HepG2 (cell line): ENCODE measurements around the gene ENO2. TPM values are rescaled to one million over a fixed set of nuclear protein-coding genes. Genes with fewer than 3 reads are reported as not detected.

Experiments
- CREB3 ChIP-seq: sonication (generic); formaldehyde crosslinking; IDR thresholded peaks from 2 replicates; pipeline ENCODE4 v1.5.0; 2020; ENCODE audit warnings: missing genetic modification reagents
- EED ChIP-seq: sonication (generic); formaldehyde crosslinking; IDR thresholded peaks from 2 replicates; pipeline ENCODE4 v1.5.0; 2020; ENCODE audit warnings: mild to moderate bottlenecking, missing genetic modification reagents
- FOXM1 ChIP-seq: sonication (generic); formaldehyde crosslinking; IDR thresholded peaks from 2 replicates; pipeline ENCODE4 v1.5.0; 2020; ENCODE audit warnings: missing genetic modification reagents
- PATZ1 ChIP-seq: sonication (generic); formaldehyde crosslinking; IDR thresholded peaks from 2 replicates; pipeline ENCODE4 v1.4.0; 2020; ENCODE audit warnings: missing genetic modification reagents
- POLR2A ChIP-seq, 2 experiments: IDR thresholded peaks; 2 replicates each; pipeline ENCODE4 v1.6.1; 2011; ENCODE audit warnings: low read depth in 2 of 2, low read length in 2 of 2, mild to moderate bottlenecking in 1 of 2, moderate library complexity in 1 of 2; ENCODE audit not compliant: insufficient read depth in 1 of 2
- SAP130 ChIP-seq: IDR thresholded peaks from 2 replicates; pipeline ENCODE4 v1.6.1; 2016; ENCODE audit warnings: low read depth
- TEAD3 ChIP-seq: optimal IDR thresholded peaks from 2 replicates; pipeline ENCODE3; 2016; ENCODE audit warnings: borderline replicate concordance
- ZBTB42 ChIP-seq: sonication (generic); formaldehyde crosslinking; IDR thresholded peaks from 2 replicates; pipeline ENCODE4 v1.5.0; 2020; ENCODE audit warnings: mild to moderate bottlenecking, missing genetic modification reagents
- ZNF577 ChIP-seq: sonication (generic); formaldehyde crosslinking; IDR thresholded peaks from 2 replicates; pipeline ENCODE4 v1.4.0; 2020; ENCODE audit warnings: mild to moderate bottlenecking, low read depth, missing genetic modification reagents, borderline replicate concordance
- ZNF710 ChIP-seq: sonication (generic); formaldehyde crosslinking; IDR thresholded peaks from 2 replicates; pipeline ENCODE4 v1.5.0; 2020; ENCODE audit warnings: mild to moderate bottlenecking, missing genetic modification reagents, borderline replicate concordance
- ZNF713 ChIP-seq: sonication (generic); formaldehyde crosslinking; IDR thresholded peaks from 2 replicates; pipeline ENCODE4 v1.4.0; 2020; ENCODE audit warnings: mild to moderate bottlenecking, missing genetic modification reagents
- polyA plus RNA-seq, 8 experiments: library from polyadenylated mRNA; depleted of rRNA in 3 of 8; stranded (reverse) in 7 of 8; unstranded in 1 of 8; fragments of >200 nt; fragmentation: Illumina TruSeq in 4 of 8; extraction: Trizol in 4 of 8; gene quantifications; 2 replicates each; pipeline versions ENCODE4 v1.2.1 to v1.2.3, GENCODE V29; 2011 to 2016; ENCODE audit warnings: low read depth in 4 of 8, missing spikeins in 1 of 8, mixed read lengths in 1 of 8; ENCODE audit not compliant: insufficient read depth in 1 of 8
- total RNA-seq, 5 experiments: library from RNA; depleted of rRNA; stranded (reverse); fragments of >200 nt; fragmentation: Illumina TruSeq; extraction: Trizol; gene quantifications; 2 replicates each; pipeline ENCODE4 v1.2.3, GENCODE V29; 2016; ENCODE audit warnings: low read depth in 1 of 5

ENO2 gene
- total and polyA plus RNA-seq, 2 of the 13 experiments (the other 11 are each of a cell fraction or from before 2014, with no cell fraction given): 19.3 to 136 TPM

- TF ChIP-seq ZNF710 (CRISPR knock-in tag) (no peak), ZBTB42 (0 out of 2 replicates have a peak, but pooled peaks have one; percentile 68), SAP130 (CRISPR knock-in tag) (peak; percentile 55), CREB3 (0 out of 2 replicates have a peak, but pooled peaks have one; percentile 53), ZNF577 (CRISPR knock-in tag) (no peak), EED (CRISPR knock-in tag) (no peak), POLR2A (IDR thresholded peaks at IDR 0.05; ENCODE audit: insufficient read depth in 1 of 2, low read depth in 2 of 2, low read length in 2 of 2) (no peak), ZNF713 (CRISPR knock-in tag) (no peak), TEAD3 (CRISPR knock-in tag) (no peak), PATZ1 (CRISPR knock-in tag) (peak; percentile 36; the same call in 1 of the 2 replicates), FOXM1 (no peak)
Measured at GRCh38 chr12:6944381-6945186, 30.2 kb downstream of the ENO2 start (continued).
